Upper lobe of left lung (tissue), 4 donors: ENCODE results near the gene PIANP.

Experiments
- CTCF ChIP-seq, 6 experiments: fragments of 450-650 bp in 4 of 6; fragments of 200-600 bp in 2 of 6; sonication (generic) in 2 of 6; IDR thresholded peaks; one replicate each; pipeline ENCODE4 v1.5.1; 2016 to 2019; ENCODE audit warnings: antibody characterized with exemption in 6 of 6
- EP300 ChIP-seq, 4 donors: sonication (generic); formaldehyde crosslinking; IDR thresholded peaks; one replicate each; pipeline ENCODE4 v1.5.1; 2017; ENCODE audit warnings: antibody characterized with exemption in 4 of 4, control low read depth in 2 of 4

DNA sequence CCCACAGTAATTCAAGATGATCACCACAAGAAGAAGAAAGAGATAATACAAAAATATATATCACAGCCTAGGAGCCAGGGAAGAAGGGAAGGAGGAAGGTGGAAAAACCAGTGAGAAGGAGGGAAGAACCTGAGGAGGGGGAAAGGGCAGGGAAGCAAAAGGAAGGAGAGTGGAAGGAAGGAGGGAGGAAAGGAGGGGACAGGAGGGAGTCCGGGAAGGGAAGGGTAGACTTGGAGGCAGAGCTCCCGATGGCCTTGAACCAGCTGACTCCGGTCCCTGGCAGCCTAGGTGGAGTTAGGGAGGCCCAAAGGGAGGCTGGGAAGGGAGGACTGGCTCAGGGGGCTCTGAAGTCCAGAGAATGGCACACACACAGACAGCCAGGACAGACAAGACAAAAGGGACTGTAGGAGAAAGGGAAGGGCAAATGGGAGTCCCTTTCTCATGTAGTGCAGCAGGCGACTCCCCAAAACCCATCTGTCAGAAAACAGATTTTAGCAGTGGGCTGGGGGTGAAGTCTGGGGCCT is 6.7 kb downstream of the PIANP start:
- TF ChIP-seq CTCF (IDR thresholded peaks at IDR 0.05), result no peak
- no peak for TF ChIP-seq EP300 (IDR thresholded peaks at IDR 0.05)
